Neuronal stem cell (in vitro differentiated cells): ENCODE measurements around the gene PI4KA.

Experiments
- DNase-seq: peaks from one replicate; pipeline ENCODE4 v3.0.0-alpha.2; 2013; ENCODE audit warnings: low spot score
- H2AFZ ChIP-seq: one replicate; pipeline ENCODE4 v1.6.1; 2013; ENCODE audit warnings: mild to moderate bottlenecking, low read length, inconsistent platforms
- H2AK5ac ChIP-seq: 2 replicates; pipeline ENCODE4 v1.6.1; 2013; ENCODE audit warnings: low read depth, mild to moderate bottlenecking, inconsistent platforms, low read length, moderate library complexity, mixed read lengths
- H2BK120ac ChIP-seq: 2 replicates; pipeline ENCODE4 v1.6.1; 2013; ENCODE audit warnings: low read depth, mild to moderate bottlenecking, inconsistent platforms, low read length, moderate library complexity, mixed read lengths
- H2BK12ac ChIP-seq: one replicate; pipeline ENCODE4 v1.6.1; 2013; ENCODE audit warnings: low read length, inconsistent platforms
- H2BK15ac ChIP-seq: 2 replicates; pipeline ENCODE4 v1.6.1; 2013; ENCODE audit warnings: mild to moderate bottlenecking, low read length, inconsistent platforms, mixed read lengths
- H2BK5ac ChIP-seq: one replicate; pipeline ENCODE4 v1.6.1; 2013; ENCODE audit warnings: inconsistent platforms, mild to moderate bottlenecking, low read length, moderate library complexity
- H3K14ac ChIP-seq: one replicate; pipeline ENCODE4 v1.6.1; 2013; ENCODE audit warnings: low read length, inconsistent platforms
- H3K18ac ChIP-seq: 2 replicates; pipeline ENCODE4 v1.6.1; 2013; ENCODE audit warnings: low read length, inconsistent platforms
- H3K23ac ChIP-seq: 2 replicates; pipeline ENCODE4 v1.6.1; 2013; ENCODE audit warnings: low read depth, mild to moderate bottlenecking, mixed read lengths, low read length, inconsistent platforms; ENCODE audit not compliant: poor library complexity
- H3K27ac ChIP-seq: replicated peaks from 3 replicates; pipeline ENCODE4 v1.5.1; 2013; ENCODE audit warnings: low read length, inconsistent platforms
- H3K27me3 ChIP-seq, 3 experiments: 2 replicates each; pipeline ENCODE4 v1.6.1; 2013; ENCODE audit warnings: low read length in 3 of 3, mild to moderate bottlenecking in 2 of 3, inconsistent platforms in 1 of 3, low read depth in 1 of 3, mixed read lengths in 1 of 3, moderate library complexity in 1 of 3; ENCODE audit not compliant: control insufficient read depth in 3 of 3, insufficient read depth in 3 of 3
- H3K36me3 ChIP-seq, 2 donors: replicated peaks in 1 of 2; 2 replicates each; pipeline ENCODE4 v1.6.1; 2013; ENCODE audit warnings: low read length in 2 of 2; ENCODE audit not compliant: control insufficient read depth in 2 of 2, insufficient read depth in 2 of 2
- H3K4ac ChIP-seq: 2 replicates; pipeline ENCODE4 v1.6.1; 2013; ENCODE audit warnings: inconsistent platforms, mild to moderate bottlenecking, low read length, moderate library complexity
- H3K4me1 ChIP-seq, 2 donors: 1 replicate in 1 of 2; 2 replicates in 1 of 2; pipeline ENCODE4 v1.6.1; 2013; ENCODE audit warnings: low read length in 2 of 2, low read depth in 1 of 2; ENCODE audit not compliant: control insufficient read depth in 2 of 2, insufficient read depth in 1 of 2
- H3K4me2 ChIP-seq: one replicate; pipeline ENCODE4 v1.6.1; 2013; ENCODE audit warnings: mild to moderate bottlenecking, low read length, inconsistent platforms; ENCODE audit not compliant: insufficient read depth, poor library complexity, severe bottlenecking
- H3K4me3 ChIP-seq, 2 donors: 2 replicates each; pipeline ENCODE4 v1.5.1; 2013; ENCODE audit warnings: low read length in 2 of 2, mild to moderate bottlenecking in 2 of 2, inconsistent platforms in 1 of 2, moderate library complexity in 1 of 2
- H3K79me1 ChIP-seq: one replicate; pipeline ENCODE4 v1.6.1; 2013; ENCODE audit warnings: low read depth, mild to moderate bottlenecking, inconsistent platforms, low read length, moderate library complexity
- H3K9ac ChIP-seq: one replicate; pipeline ENCODE4 v1.6.1; 2013; ENCODE audit warnings: mild to moderate bottlenecking, low read depth, low read length, inconsistent platforms; ENCODE audit not compliant: poor library complexity
- H3K9me3 ChIP-seq, 2 donors: replicated peaks in 1 of 2; 2 replicates each; pipeline versions ENCODE3 to v1.6.1; 2013; ENCODE audit warnings: low read length in 2 of 2, mild to moderate bottlenecking in 2 of 2, inconsistent platforms in 1 of 2, low read depth in 1 of 2, mixed read lengths in 1 of 2, moderate library complexity in 1 of 2; ENCODE audit not compliant: control insufficient read depth in 2 of 2, insufficient read depth in 1 of 2
- H4K8ac ChIP-seq: one replicate; pipeline ENCODE4 v1.6.1; 2013; ENCODE audit warnings: low read depth, mild to moderate bottlenecking, inconsistent platforms, low read length, moderate library complexity
- H4K91ac ChIP-seq: one replicate; pipeline ENCODE4 v1.6.1; 2013; ENCODE audit warnings: low read length, low read depth, mild to moderate bottlenecking, inconsistent platforms; ENCODE audit not compliant: poor library complexity
- WGBS, 2 donors: extraction: QIAGEN DNeasy Blood & Tissue Kit; methylation state at CpG; one replicate each; pipeline ENCODE4 v1.1.7; 2013; ENCODE audit warnings: missing lambda C conversion rate in 2 of 2, mixed read lengths in 1 of 2; ENCODE audit not compliant: insufficient read length in 2 of 2, insufficient replicate concordance in 1 of 2; ENCODE audit errors: extremely low coverage in 2 of 2; 5-methylcytosine and 5-hydroxymethylcytosine counted together

Gene PI4KA

DNA sequence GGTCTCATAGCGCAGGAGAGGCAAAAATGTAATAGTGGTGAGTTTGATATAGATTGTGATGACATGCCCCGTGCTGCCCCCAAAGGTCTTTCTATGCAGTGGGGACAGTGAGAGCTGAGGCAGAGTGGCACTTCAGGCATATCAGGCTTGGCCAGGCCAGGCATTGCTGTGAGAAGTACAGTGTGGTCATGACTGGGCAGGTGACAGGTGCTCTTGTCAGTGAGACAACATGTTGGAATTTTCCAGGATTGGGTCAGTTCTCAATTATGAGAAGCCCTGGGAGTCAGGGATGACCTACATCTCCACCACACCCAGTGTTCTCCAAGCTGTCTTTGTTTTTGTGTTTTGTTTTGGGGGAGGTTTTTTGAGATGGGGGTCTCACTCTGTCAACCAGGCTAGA lies 3.9 kb upstream of the PI4KA start:
- H3K9ac ChIP-seq, result no peak overlapping the region
- H3K79me1 ChIP-seq, result no peaks in the 10 kb centered on the region
- H3K18ac ChIP-seq, result no peak overlapping the region
- no peak overlapping the region for H2AFZ ChIP-seq
- H4K8ac ChIP-seq, result no peak overlapping the region
- no peak overlapping the region for H3K4me3 ChIP-seq
- H3K4me2 ChIP-seq, result no peak overlapping the region
- H3K27ac ChIP-seq, result no peak overlapping the region
- H2BK15ac ChIP-seq, result no peak overlapping the region
- H3K4ac ChIP-seq, result no peak overlapping the region
- no peak overlapping the region for H2AK5ac ChIP-seq
- no peak overlapping the region for H2BK5ac ChIP-seq
- no peaks in the 10 kb centered on the region for H3K9me3 ChIP-seq
- no peak overlapping the region for H4K91ac ChIP-seq
- peaks cover 2 to 17% of the 10 kb centered on the region in 2 donors for H3K36me3 ChIP-seq
- no peak overlapping the region for H3K14ac ChIP-seq
- no peak for DNase-seq
- peaks cover 6 to 14% of the 10 kb centered on the region in 2 donors for H3K4me1 ChIP-seq
- H3K23ac ChIP-seq, result no peak overlapping the region
- H2BK120ac ChIP-seq, result no peak overlapping the region
- H2BK12ac ChIP-seq, result no peak overlapping the region
- WGBS, 2 donors, result no CpG with 5 or more reads among the region's 2 CpGs
- H3K27me3 ChIP-seq, result no peaks in the 10 kb centered on the region

- Histone ChIP-seq H3K36me3 (peaks cover 2 to 14% of the 10 kb centered on the region in 2 donors), H3K27ac (no peak overlapping the region), H3K18ac (no peak overlapping the region), H2AK5ac (no peak overlapping the region), H2AFZ (no peak overlapping the region), H3K9me3 (no peaks in the 10 kb centered on the region), H3K27me3 (no peaks in the 10 kb centered on the region), H2BK5ac (no peak overlapping the region), H3K4me1 (peaks cover 7 to 11% of the 10 kb centered on the region in 2 donors), H3K4me3 (peak overlapping the region in 1 of 2 donors; percentile 53), H2BK12ac (no peak overlapping the region), H4K8ac (no peak overlapping the region), H3K9ac (no peak overlapping the region), H2BK15ac (no peak overlapping the region), H3K4me2 (peak overlapping the region; percentile 72), H3K14ac (no peak overlapping the region), H2BK120ac (no peak overlapping the region), H4K91ac (no peak overlapping the region), H3K23ac (no peak overlapping the region), H3K4ac (no peak overlapping the region), H3K79me1 (no peaks in the 10 kb centered on the region)
- no CpG with 5 or more reads among the region's 8 CpGs for WGBS, 2 donors
- DNase-seq, result no peak
Observed at GRCh38 chr22:20859615-20860014, 1.0 kb upstream of the PI4KA start.

DNA sequence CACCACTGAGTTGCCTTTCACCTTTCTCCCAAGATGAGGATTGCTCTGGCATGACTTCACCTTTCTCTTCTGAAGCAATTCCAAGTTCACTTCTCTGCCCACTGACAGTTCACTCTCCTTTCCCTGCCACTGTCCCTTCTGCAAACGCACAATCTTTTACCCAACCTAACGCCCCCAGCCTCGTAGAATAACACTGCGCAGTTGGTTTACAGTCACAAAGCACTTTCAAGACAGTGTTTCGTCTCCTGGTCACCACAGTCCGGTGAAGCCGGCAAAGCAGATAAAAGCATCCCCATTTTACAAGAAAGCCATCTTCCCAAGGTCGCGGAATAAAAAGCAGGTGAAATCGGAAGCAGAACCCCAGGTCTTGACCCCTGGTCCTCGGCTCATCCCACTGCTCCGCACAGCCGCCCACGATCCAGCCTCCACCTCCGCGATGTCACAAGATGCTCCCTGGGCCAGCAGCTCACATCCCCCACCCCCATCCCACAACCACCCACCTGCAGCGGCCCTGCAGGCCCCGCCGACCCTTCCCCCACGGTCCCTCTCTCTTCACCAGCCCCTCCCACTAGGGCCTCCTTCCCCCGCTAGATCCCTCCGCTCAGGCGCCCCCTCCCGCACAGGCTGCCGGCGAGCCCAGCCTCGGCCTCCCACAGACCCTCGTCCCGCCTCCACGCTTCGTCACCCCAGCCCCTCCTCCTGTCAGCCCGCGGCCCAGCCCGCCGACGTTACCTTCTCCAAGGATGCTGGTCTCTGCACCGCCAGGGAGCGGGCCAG lies 585 bp downstream of the PI4KA start:
- Histone ChIP-seq H3K27ac (peak overlapping the region; percentile 85), H2BK12ac (no peak overlapping the region), H2BK5ac (peak overlapping the region; percentile 70), H2AFZ (peak overlapping the region; percentile 97), H2AK5ac (no peak overlapping the region), H3K18ac (peak overlapping the region; percentile 93), H3K23ac (peak overlapping the region; percentile 100), H2BK15ac (no peak overlapping the region), H3K4me2 (peak overlapping the region; percentile 81), H4K91ac (no peak overlapping the region), H4K8ac (no peak overlapping the region), H3K4me3 (peak overlapping the region; percentile 53 to 80), H3K27me3 (no peaks in the 10 kb centered on the region), H3K14ac (no peak overlapping the region), H3K4me1 (peaks cover 7 to 11% of the 10 kb centered on the region in 2 donors), H2BK120ac (no peak overlapping the region), H3K4ac (no peak overlapping the region), H3K9ac (peak overlapping the region; percentile 89), H3K36me3 (peaks cover 2 to 3% of the 10 kb centered on the region in 2 donors), H3K9me3 (no peaks in the 10 kb centered on the region), H3K79me1 (no peaks in the 10 kb centered on the region)
- peak; percentile 92 for DNase-seq
- no CpG with 5 or more reads among the region's 38 CpGs for WGBS, 2 donors

- no peak for DNase-seq
- Histone ChIP-seq H3K23ac (no peak overlapping the region), H3K27me3 (no peaks in the 10 kb centered on the region), H2AK5ac (no peak overlapping the region), H3K4me1 (peaks cover 7 to 11% of the 10 kb centered on the region in 2 donors), H3K4me3 (peak overlapping the region in 1 of 2 donors; percentile 53), H3K27ac (no peak overlapping the region), H2BK15ac (no peak overlapping the region), H3K14ac (no peak overlapping the region), H3K36me3 (no peaks in the 10 kb centered on the region), H3K9me3 (no peaks in the 10 kb centered on the region), H3K79me1 (no peaks in the 10 kb centered on the region), H2BK5ac (no peak overlapping the region), H2AFZ (no peak overlapping the region), H3K4ac (no peak overlapping the region), H2BK120ac (no peak overlapping the region), H3K4me2 (peak overlapping the region; percentile 15), H2BK12ac (no peak overlapping the region), H4K8ac (no peak overlapping the region), H3K18ac (no peak overlapping the region), H4K91ac (no peak overlapping the region), H3K9ac (no peak overlapping the region)
- no CpG with 5 or more reads among the region's 7 CpGs for WGBS, 2 donors
Observed at GRCh38 chr22:20857247-20857643, 1.4 kb downstream of the PI4KA start.
